NCI-H1417 treated with DMSO at 0.1 percent for 48 hours (cell line): ENCODE measurements around the gene C10orf90.

Experiments used
- DNase-seq: peaks from one replicate; lab custom pipeline; 2025; lab: John Stamatoyannopoulos, UW

C10orf90 gene

DNA sequence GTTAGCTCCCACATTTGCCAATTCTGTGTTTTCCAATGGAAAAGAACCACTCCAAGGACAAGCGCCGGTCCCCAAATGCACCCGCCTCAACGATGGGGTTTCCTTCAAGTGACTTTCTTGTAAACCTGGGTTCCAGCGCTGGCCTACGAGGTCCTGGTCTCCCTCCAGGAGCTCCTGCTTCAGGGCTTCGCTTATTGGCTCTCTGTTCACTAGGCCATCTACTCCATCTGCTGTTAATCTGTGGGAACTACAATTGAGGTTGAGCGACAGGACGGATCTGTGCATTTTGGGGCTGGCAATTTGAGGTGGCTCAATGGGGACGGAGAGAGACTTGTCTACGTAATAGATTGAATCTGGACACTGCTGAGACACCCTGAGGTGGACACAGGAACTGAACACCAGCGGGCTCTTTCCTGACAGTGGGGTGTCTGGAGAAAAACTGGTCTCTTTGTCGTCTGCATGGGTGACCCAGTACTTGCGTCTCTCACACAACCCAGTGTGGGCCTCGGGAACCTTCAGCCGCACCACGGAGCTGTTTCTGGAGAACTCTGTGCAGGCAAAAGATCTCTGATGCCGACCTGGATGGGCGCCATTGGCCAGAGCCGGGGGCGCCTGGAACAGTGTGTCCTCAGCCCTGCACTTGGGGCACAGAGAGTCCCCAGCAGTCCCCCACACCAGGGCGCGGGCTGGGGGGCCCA is 166.3 kb downstream of the C10orf90 start:
- DNase-seq: no peak

DNA sequence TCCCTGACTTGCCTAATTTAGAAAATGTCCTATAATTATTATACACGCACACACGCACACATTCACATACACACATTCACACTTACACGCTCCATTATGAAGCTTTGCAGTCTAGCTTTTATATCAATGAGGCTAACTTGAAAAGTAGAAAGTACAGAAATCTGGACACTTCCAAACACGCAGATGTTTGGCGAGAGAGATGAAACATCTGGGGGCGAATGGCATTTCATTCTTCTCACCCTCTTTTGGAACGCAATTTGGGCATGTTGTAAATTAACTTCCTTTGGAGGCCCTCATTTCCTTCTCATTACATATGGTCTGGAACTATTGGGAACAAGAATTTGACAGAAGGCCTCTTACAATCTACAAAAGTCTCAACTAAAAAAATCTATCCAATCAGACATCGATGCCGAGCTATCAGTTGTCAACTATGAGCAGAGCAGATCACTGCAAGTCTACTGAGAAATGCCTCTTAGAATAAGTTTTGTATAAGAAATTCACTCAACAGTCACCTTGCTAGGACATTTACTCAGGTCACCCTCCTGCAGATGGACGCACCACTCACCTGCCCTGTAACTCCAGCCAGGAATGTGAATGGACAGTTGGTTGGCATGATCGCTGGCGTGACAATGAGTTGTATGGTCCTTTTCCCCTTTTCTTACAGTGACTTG is 167.0 kb downstream of the C10orf90 start:
- no peak for DNase-seq

DNA sequence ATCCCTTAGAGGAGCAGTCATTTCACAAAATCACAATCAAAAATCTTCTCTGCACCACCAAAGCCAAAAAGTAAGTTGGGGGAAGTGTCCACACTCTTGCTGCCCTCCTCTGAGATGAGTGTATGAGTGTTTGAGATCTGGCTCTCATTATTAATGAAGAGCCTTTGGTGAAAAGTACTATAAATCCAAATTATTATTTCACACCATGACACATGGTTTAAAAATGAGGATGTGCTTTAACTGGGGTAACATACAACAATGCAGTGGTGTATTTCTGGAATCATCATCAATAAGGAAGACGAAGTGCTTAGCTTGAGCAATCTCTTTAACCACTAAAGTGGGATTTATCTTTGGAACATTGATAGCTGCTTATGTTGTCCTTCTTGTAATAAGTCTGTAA is 168.1 kb downstream of the C10orf90 start:
- DNase-seq: no peak

DNA sequence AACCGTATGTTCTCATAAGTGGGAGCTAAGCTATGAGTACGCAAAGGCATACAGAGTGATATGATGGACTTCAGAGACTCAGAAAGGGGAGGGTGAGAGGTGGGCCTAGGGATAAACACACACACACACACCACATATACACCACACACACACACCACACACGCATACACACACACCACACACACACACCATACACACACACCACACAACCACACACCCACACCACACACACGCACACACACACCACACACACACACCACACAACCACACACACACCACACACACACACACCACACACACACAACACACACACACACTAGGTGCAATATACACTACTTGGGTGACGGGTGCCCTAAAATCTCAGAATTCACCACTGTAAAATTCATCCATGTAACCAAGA is 168.7 kb downstream of the C10orf90 start:
- no peak for DNase-seq

DNA sequence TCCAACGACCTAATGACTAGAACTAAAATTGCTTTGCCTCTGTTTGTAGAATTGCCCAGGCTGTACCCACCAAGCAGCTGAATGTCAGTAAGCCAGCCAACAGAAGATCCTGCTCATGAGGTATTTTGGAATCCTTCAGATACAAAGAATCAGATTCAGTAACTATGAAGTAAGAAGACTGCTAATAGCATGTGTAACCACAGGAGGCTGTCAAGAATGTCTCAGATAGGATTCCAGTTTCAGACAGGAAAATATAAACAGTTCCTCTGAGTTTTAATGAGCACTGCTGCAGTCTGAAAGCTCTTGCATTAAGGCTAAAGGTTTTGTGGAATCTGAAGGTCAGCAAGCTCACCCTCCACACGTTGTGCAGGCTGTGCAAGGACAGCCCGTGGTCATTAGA is 169.6 kb downstream of the C10orf90 start:
- no peak for DNase-seq

GRCh38 chr10:126500185-126500584 is 170.3 kb downstream of the C10orf90 start:
- DNase-seq: no peak

DNA sequence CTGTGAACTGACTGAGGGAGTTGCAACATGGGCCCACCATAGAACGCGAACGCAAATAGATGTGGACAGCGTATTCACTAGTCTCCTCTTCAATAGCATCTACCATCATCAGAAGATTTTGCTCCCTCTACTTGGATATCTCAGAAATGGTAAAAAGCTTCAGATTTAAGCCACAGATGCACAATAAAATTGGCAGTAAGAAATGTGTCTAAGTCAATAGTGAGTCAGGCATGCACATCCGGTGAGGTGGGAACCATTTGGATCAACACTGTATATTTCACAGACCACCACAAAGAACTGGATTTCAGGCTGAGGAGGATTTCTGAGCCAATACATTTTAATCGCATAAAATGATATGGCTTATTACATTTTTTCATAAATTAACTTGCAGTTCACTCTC is 170.7 kb downstream of the C10orf90 start:
- DNase-seq: no peak

GRCh38 chr10:126497672-126498071 is 172.8 kb downstream of the C10orf90 start:
- no peak for DNase-seq

DNA sequence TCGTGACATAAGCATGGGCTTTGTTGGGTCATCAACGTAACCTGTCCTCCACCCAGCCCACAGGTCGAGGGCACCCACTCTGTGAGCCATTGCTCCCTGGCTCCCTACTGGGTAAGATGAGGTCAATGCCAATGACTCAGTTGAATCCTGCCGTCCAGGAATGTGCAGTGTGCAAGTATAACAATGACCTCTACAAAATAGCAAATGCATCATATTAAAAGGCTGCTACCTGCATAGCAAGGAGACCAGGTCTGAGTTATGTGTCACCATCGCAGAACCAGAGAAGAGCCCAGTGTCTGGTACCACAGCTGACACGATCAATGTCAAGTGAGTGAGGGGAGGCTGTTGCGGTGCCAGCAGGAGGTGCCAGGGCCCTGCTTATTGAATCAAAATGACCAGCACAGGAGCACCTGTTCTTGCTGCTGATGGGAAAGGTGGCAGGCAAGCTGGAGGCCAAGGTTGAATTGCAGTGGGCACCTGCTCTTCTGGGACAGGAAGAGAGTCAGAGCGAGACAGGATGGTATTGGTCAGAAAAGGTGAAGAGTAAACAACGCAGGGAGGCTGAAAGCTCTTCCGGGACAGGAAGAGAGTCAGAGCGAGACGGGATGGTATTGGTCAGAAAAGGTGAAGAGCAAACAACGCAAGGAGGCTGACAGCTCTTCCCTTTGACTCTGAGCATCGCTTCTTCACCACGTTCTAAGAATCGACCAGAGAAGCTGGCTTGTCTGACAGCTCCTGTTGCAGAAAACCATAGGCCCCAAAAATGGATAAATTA is 173.5 kb downstream of the C10orf90 start:
- no peak for DNase-seq

GRCh38 chr10:126491476-126491875 is 179.0 kb downstream of the C10orf90 start:
- no peak for DNase-seq

- DNase-seq: no peak
These were observed 189.3 kb downstream of the C10orf90 start for GRCh38 chr10:126481181-126481580.

DNA sequence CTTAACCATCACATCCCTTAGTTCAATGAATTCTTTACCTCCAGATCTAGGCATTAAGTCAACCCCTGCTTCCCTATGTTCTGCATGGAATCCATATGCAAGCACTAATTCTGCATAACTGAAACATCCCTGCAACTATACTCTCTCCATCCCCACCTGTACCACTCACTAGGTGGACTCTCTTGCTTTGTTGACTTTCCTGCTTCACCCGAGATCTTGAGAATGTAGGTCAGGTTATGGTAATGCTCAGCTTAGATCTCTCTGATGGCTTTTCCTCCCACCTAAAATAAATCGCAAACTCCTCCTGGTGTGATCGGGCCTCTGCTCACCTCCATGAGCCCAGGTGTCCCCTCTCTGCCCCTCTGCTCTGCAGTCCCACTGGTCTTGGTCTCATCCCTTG is 189.8 kb downstream of the C10orf90 start:
- DNase-seq: no peak

- DNase-seq: no peak
These were observed 191.1 kb downstream of the C10orf90 start for GRCh38 chr10:126479280-126479895.

GRCh38 chr10:126478546-126478945 is 191.9 kb downstream of the C10orf90 start:
- no peak for DNase-seq

- DNase-seq: no peak
These were observed 194.2 kb downstream of the C10orf90 start for GRCh38 chr10:126476246-126476645.

DNA sequence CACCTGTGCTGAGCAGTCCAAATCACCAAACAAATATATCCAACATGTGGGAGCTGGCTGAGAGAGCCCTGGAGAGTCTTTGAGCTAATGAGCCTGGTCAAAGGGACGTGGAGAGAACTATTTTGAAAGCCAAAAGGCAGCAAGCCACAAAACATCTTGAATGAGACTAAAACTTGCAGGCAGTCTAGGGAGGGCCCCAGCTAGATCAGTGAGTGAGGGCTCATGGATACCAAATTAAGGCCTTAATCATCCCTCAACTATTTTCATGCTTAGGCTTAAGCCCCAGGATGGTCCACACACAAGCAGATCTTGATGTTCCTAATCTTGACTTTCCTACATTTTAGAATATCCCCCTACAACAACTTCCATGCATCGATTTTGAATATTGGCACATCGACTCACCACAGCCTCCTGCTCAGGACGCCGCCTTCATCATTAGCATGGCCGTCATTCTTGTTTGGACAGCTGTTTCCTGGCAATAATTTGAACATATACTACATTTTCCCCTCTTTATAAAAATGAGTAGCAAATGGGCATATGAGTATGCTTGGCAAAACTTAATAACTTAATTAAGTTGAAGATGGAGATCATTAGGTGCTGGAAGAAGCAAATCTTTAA is 195.3 kb downstream of the C10orf90 start:
- DNase-seq: no peak

GRCh38 chr10:126474031-126474430 is 196.5 kb downstream of the C10orf90 start:
- DNase-seq: no peak

DNA sequence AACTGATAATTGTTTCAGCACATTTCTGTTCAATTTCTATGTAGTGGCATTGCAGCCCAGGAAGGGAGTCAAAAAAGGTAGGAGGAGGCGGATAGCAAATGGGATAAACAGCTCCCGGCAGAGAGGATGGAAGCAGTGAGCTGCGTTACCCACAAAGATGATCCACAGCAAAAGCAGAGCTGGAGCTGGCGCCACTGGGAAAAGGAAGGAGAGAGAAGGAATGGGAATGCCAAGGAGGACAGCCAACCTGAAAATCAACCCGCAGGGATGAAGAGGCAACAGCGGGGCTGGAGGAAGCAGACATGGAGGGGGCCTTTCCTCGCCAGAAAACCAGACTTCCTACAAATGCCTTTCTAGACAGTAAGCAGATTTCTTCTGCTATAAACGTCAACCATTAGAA is 199.5 kb downstream of the C10orf90 start:
- DNase-seq: no peak

DNA sequence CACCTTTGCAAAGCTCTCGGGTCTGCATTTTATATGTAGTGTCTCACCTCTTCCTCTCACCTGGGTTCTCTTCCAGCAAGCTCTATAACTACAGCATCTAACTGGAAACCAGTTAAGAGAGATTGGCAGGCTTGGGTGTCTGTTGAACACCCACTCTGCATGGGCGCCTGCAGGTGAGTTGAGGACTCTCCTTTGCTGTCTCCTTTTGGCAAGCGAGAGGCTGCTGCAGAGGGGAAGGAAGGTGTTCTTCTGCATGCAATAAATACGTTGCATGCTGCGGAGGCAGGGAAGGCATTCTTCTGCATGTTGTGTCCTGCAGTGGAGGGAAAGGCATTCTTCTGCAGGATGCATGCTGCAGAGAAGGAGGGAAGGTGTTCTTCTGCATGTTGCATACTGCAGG is 200.8 kb downstream of the C10orf90 start:
- no peak for DNase-seq

DNA sequence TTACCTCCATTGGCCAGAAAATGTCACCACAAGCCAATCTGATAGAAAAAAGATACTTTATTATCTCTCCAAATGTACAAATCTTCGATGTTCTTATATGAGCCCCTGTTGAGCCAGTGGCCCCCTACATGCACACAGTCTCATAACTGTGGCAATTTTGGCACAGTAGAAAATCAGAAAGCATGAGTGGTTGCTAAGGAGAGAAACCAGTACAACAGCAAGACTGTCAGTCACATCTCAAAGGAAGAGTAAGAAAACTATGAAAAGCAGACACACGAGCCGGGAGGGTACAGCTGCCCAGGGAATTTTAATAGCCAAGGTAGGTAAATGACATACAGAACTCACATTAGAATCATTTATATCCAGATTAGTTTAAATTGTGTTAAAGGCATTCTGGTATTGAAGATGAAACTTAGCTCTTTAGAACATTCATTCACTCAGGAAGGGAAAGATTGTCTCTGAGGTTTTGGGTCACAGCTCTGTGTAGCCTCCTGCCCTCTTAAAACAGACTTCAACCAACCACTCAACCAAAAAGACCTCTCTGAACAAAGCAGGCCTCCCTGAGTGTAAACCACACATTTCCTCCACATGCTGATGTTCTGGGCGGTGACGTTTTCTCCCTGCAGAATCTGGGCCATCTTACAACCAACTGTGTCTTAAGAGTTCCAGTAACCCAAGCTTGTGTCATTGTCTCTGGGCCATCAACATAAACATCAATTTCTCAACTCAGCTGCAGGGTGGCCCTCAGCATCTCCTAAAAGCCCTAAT is 201.4 kb downstream of the C10orf90 start:
- no peak for DNase-seq

- DNase-seq: no peak
These were observed 202.0 kb downstream of the C10orf90 start for GRCh38 chr10:126468467-126468866.
